CD4-positive, alpha-beta T cell treated with Interleukin-4 for 4 hours (primary cell): Measurements from ENCODE around the gene HSPA6.
"Not testable (repeated sequence)": the region's sequence is repeated elsewhere in the genome, so short reads cannot be mapped to it uniquely, and the experiment has no call there.

Source experiments
- DNase-seq: peaks from one replicate; pipeline ENCODE4 v3.0.0-alpha.2; 2020

The HSPA6 gene

DNA sequence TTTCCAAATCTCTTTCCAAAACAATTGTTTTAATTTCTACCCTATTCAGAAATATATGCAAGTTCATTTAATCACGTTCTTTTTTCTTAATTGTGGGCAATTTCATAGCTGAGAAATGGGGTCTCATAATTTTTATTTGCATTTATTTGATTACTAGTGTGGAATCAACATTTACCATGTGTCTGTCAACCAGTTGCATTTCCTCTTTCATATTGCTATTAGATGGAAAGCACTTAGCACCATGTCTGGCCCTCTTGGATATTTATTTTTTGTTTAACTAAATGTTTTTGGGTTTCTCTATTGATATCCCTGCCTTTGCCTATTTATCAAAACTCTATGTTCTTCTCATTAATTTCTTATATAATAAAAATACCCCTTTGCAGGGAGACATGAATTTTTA is 39.2 kb downstream of the HSPA6 start:
- not testable (repeated sequence) for DNase-seq

DNA sequence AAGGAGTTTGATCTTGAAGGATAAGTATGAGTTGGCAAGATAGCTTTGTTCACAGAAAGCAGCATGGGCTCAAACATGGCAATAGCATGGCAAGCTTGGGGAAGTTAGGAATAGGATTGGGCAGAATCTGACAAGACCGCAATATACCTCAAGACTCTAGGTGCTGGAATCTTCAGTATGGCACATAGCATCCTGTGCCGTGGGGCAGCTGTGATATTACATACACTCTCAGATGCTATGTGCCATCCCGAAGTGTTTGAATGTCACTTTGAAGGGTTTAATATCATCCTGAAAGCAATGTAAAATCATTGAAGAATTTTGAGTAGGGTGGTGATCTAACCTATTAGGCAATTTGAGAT is 42.2 kb downstream of the HSPA6 start:
- not testable (repeated sequence) for DNase-seq

DNA sequence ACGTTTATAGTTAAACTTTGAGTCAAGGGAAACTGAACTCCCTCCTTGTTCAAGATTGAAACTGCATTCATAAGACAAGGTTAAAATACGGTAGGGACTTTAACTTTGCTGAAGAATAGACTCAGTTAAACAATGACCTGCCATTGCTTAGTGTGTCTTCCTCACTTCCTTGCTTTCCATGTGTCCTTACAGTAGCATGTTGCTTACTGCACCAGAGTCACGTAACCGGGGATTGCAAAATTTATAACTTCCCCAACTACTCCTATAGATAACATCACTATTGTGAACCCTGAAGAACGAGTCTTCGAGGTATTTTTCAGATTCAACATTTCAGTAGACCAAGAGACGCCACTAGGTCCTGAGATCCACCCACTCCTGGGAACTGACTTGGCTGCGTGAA is 47.4 kb downstream of the HSPA6 start:
- not testable (repeated sequence) for DNase-seq
